Fibroblast of gingiva (primary cell): Measurements from ENCODE around the gene ARHGEF10L.
"Not testable (repeated sequence)": the region's sequence is repeated elsewhere in the genome, so short reads cannot be mapped to it uniquely, and the experiment has no call there.

Source experiments
- DNase-seq: peaks from one replicate; pipeline ENCODE4 v3.0.0-alpha.2; 2011; ENCODE audit warnings: low read depth

Gene ARHGEF10L

GRCh38 chr1:17612831-17613230, 73.3 kb downstream of the ARHGEF10L start:
- no peak for DNase-seq

DNA sequence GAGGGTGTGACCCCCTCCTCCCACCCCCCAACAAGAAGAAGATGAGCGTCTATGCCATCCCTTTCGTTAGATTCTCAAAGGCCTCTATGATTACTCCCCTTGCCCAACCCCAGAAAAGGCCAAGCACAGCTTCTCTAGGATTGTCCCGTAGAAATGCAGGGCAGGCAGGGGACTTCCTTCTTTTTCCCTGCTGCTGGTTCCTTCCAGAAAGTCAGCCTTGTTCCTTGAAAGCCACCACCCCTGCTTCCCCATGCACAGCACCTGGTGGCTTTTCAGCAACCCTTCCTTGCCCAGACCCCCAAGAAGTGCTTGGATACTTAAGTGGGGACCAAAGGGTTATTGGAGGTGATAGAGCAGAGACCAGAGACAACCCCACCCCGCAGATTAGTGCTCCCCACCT, 75.1 kb downstream of the ARHGEF10L start:
- DNase-seq, result no peak

- DNase-seq, result no peak
Measured at GRCh38 chr1:17615157-17615556, 75.7 kb downstream of the ARHGEF10L start.

DNA sequence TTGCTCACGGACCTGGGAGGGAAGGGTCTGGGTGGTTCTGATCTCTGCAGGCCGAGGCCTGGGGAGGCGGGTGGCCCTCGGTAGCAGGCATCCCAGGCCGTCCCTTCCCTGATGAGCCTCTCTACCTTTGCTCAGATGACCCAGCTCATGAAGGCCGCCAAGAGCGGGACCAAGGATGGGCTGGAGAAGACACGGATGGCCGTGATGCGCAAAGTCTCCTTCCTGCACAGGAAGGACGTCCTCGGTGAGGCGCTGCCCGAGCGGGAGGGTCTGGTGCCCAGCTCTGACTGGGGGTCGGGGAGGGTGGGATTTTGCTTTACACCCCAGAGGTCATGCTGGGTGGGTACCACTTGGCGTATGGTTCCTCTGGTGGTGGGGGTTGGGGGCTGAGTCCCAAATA, 76.5 kb downstream of the ARHGEF10L start:
- DNase-seq, result no peak

DNA sequence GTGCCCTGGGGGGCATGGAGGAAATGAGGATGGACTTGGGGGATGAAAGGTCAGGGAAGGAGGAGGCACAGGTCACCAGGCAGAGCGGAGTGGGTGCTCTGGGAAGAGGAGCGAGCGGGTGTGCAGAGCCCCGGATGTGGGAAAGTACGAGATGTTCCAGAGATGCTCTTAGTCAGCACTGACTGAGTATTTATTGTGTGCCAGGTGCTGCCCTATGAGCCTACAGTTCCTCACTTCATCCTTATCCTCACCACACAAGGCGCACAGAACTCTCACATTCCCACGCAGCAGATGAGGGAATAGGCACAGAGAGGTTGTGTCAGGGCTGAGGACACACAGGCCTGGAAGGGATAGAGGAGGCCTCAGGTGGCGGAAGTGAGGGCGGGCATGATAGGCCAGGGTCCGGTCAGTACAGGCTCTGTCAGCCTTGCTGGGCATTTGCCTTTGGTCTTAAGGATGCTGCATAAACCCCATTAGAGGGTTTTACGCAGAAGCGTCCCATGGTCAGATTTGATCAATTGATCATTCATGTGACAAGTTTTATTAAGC, 77.3 kb downstream of the ARHGEF10L start:
- no peak for DNase-seq

DNA sequence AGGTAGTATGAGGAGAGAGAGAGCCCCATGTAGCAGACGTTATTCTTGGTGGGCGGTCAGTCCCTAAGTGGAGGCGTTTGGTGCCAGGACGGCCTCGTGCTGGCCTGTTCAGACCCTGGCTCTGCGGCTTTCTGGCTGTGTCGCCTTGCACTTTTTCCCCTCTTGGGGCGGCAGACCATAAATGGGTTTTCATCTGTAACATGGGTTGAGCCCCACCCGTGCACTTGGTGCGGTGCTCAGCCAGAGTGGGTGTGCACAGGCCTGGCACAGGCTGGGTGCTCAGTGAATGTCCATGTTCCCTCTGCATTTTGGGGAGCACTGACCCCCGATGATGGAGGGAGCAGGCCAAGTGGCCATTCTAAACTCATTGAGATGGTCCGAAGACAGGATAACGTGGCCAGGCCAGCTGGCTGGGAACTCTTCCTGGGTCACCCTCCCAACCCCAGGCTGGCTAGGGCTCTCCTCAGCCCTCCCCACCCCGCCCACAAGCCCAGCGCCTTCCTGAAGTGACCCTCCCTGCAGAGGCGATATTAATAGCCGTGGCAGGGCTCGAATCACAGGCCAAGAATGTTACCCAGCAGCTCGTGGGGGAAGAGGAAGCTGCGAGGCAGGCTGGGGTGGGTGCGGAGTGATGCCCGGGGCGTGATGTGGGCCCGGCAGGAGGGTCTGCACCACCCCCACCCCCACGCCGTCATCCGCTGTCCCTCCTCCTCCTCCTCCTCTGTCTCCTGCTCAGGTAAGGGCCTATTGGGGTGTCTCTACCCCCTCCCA, 78.5 kb downstream of the ARHGEF10L start:
- DNase-seq, result no peak

DNA sequence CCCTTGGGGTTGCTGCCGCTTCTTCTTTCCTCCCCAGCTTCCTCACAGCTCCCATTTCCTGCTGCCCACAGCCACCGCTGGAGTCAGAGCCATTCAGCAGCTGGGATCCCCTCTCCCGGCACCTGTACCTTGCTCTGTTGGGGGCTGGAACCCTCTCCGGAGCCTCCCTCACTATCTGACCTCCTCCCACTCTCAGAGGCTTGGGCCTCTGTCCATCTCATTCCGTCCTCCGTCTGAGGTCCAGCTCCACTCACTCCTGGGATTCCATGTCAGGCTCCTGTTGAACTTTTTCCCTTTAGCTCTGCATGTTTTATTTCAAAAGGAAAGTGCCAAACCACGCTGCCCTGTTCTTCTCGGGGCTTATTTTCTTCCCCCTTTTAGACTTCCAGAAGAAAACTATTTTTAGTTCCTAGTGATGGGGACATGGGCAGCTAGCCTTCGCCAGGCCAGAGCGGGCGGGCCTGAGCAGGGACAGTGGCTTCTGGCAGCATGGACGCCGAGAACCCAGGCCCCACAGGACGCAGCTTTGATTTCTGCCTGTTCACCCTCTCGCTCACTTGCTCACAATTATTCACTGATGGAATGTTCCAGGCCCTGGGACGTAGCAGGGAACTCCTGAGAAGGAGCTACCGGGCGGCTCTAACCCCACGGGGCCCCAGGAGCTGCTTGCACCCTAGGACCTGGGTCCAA, 79.2 kb downstream of the ARHGEF10L start:
- no peak for DNase-seq

DNA sequence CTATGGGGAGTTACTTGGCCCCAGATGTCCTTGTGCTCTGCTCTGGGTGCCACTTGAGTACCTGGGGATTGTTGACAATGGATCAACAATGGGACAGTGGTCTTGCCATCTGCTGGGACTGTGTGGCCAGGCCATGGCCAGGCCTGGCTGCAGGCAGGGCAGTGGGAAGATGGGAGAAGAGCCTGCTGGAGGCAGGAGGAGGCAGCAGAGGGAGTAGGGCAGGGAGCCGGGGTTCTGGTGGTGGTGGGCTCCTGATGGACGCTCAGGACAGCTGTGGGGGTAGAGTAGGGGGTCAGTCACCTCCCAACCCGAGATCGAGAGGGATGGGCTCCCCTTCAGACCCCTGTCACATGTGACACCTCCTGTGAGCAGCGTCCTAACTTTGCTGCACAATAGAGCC, 81.0 kb downstream of the ARHGEF10L start:
- no peak for DNase-seq

DNA sequence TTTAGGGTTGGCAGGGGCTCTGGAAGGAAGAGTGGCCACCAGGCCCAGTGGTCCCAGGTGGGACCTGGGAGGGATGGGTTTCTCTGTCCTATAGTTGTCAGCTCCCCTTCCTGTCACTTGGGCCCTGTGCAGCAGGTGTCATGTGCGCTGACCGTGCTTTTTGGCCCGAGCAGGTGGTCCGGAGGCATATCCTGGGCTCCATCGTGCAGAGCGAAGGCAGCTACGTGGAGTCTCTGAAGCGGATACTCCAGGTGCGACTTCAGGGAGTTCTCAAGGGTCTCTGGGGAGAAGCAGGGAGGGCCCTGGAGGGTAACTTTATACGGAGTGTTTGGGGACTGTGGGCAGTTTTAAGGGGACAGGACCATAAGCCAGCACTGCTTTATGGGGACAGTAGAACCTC, 82.2 kb downstream of the ARHGEF10L start:
- no peak for DNase-seq

DNA sequence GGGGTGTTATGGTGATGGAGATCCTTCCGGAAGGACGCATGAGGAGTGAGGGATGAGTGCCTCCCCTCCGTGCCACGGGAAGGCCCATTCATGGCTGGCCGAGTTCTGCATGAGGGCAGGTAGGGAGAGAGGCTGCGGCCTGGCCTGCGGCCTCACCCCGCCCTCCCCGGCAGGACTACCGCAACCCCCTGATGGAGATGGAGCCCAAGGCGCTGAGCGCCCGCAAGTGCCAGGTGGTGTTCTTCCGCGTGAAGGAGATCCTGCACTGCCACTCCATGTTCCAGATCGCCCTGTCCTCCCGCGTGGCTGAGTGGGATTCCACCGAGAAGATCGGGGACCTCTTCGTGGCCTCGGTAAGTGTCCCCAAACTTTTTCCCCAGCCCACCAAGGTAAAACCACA, 83.3 kb downstream of the ARHGEF10L start:
- DNase-seq, result no peak

DNA sequence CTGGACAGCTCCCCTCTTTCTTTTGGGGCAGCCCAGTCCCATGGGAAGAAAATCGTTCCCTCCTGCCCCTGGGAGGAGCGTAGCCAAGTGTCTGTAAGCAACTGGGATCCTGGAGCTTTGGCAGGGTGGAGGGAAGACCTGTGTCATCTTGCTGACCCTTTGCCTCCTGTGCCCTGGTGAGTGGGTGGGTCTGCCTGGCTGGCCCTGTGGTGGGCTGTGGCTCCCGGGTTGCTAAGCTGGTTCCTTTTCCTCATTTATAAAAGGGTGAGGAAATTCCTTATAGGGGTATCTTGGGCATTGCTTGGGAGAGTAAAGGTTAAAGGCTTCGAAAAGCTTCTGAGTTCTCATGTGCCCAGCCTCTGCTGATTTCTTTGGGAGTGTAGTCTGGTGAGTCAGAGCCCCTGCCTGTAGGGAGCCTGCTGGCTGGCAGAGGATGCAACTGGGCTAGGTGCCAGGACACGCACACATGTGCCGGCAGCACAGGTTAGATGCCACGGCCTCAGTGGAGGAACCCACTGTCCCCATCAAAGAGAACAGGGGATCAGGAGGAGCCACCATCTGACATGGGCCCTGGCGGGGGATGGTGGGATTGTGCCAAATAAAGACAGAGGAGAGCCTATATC, 85.2 kb downstream of the ARHGEF10L start:
- peak; percentile 67 for DNase-seq

GRCh38 chr1:17627239-17628052, 87.9 kb downstream of the ARHGEF10L start:
- DNase-seq, result no peak

- DNase-seq, result not testable (repeated sequence)
Measured at GRCh38 chr1:17629046-17629445, 89.5 kb downstream of the ARHGEF10L start.

DNA sequence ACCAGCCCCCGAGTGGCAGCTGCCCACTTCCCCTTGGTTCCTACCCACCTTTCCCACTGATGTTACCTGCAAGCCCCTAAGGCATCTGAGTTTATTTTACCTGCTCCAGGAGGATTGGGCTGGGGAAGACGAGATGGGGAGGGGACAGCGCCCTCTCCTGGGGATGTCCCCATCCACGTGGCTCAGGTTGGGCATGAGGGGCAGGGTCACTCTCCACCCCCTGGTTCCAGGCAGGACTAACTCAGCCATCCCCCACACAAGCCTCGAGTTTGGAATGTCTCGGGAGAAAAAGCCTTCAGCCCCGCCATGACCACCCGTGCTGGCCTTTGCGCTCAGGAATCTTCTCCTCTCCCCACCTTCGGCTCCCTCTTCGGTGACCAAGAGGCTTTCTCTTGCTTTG, 90.0 kb downstream of the ARHGEF10L start:
- no peak for DNase-seq

GRCh38 chr1:17630048-17630830, 90.7 kb downstream of the ARHGEF10L start:
- DNase-seq, result peak; percentile 87

DNA sequence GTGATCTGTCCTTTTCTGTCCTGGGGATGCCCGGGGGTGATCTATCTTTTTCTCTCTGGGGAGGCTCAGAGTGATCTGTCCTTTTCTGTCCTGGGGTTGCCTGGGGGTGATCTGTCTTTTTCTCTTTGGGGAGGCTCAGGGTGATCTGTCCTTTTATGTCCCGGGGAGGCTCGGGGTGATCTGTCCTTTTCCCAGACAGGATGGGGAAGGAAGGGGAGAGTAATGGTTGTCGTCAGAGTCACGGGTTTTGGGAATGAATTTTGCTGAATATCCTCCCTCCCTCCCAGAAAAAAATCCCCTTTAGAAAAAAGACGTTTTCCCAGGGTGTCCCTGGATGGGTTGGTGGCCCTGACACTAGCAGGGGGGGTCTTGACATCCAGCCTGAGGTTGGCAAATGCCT, 91.5 kb downstream of the ARHGEF10L start:
- DNase-seq, result no peak

DNA sequence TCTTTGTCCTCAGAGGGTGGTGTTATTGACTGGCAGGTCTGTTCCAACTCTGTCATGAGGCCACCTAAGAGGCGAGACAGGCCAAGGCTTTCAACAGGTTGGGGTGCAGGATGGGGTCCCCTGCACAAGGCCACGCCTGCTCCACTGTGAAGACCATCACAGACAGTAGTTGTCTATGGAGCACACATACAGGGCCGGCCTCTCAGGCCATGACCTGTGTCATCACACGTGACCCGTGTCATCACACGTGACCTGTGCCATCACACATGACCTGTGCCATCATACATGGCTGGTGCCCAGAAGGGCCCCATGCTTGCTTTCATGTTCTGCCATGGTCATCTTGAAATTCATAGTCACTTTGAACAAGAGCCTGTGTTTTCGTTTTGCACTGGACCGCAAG, 91.9 kb downstream of the ARHGEF10L start:
- DNase-seq, result no peak

GRCh38 chr1:17632106-17632505, 92.6 kb downstream of the ARHGEF10L start:
- no peak for DNase-seq

- peak; percentile 90 for DNase-seq
Measured at GRCh38 chr1:17632541-17633184, 93.2 kb downstream of the ARHGEF10L start.

DNA sequence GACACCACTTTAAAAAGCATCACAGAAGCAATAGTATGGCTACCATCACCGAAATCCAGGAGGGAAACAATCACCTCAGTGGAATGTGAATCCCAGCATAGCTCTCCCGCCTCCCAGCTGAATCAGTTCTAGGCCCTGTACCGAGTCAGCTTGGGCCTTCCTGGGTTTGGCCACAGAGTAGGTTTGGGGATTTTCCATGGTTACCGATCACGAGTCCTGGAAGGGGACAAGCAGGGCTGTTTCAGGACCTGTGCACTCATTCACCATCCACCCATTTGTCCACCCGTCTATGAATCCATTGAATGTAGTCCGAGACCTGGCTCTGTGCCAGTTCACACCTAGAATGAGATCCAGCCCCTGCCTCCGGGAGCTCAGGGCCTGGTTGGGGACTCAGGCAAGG, 94.2 kb downstream of the ARHGEF10L start:
- DNase-seq, result peak; percentile 56

DNA sequence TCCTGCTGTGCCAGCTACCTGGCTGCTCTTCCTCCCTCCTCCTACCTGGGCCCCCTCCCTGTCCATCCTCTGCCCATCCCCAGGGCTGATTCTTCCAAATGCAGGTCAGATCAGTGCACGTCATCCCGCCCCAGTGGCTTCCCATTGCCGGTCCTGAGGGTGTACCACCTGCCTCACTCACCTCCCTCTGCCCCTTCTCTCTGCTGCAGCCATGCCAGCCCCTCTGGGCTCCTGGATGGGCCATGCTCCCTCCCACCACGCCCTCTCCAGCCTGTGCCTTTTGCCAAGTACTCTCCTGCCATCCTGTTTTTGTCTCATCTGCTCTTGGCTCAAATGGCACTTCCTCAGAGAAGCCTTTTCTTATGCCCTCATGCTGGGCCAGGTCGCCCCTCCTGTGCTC, 95.8 kb downstream of the ARHGEF10L start:
- no peak for DNase-seq
